K562 (cell line): Measurements from ENCODE around the gene KIT. TPM values are rescaled to one million over a fixed set of nuclear protein-coding genes. Genes with fewer than 3 reads are reported as not detected.

Source experiments
- ATAC-seq: fragments of 200-7000 bp; cut with Tn5 transposase; 3 replicates; pipeline ENCODE4 v1.9.1; 2020; ENCODE audit warnings: moderate library complexity
- BruUV-seq: library from RNA; stranded (reverse); fragments of 400-500 nt; replicated peaks from 2 replicates; lab custom pipeline; 2021; lab: Mats Ljungman, UMichigan
- CTCF ChIA-PET: fragments of 300-600 bp; formaldehyde crosslinking; extraction: SDS; loops from one replicate; lab custom pipeline; 2021; ENCODE audit warnings: low intra/inter-chr PET ratio; lab: Yijun Ruan, JAX
- POLR2A ChIA-PET: fragments of 300-600, 350-650 bp; sonication (Branson Sonifier 250); formaldehyde crosslinking; extraction: SDS; loops from one replicate; lab custom pipeline; 2021; ENCODE audit warnings: antibody characterized with exemption, inconsistent platforms; lab: Yijun Ruan, JAX
- DNase-seq, 4 experiments: peaks; one replicate each; pipeline versions ENCODE4 v3.0.0 to v3.0.0-alpha.2; 2011 to 2018; ENCODE audit warnings: low spot score in 3 of 4, mixed read lengths in 3 of 4; ENCODE audit errors: extremely low read depth in 1 of 4
- FAIRE-seq: peaks from 2 replicates; lab custom pipeline; 2011; peaks lifted over from hg19 to GRCh38; lab: Jason Lieb, UNC
- H2AFZ ChIP-seq: 2 replicates; pipeline ENCODE4 v1.6.0; 2011; ENCODE audit warnings: low read depth, low read length, control low read depth, inconsistent platforms
- H3K27ac ChIP-seq: fragments of 200-600 bp; 3 replicates; pipeline ENCODE4 v1.8.0; 2011; ENCODE audit warnings: low read depth, mild to moderate bottlenecking, control low read depth, inconsistent platforms, low read length, moderate library complexity, mixed read lengths; ENCODE audit errors: extremely low read depth
- H3K27me3 ChIP-seq, 2 experiments: fragments of 300-600 bp in 1 of 2; 2 replicates in 1 of 2; 3 replicates in 1 of 2; pipeline versions ENCODE4 v1.6.0 to v1.8.0; 2011; ENCODE audit warnings: inconsistent platforms in 2 of 2, low read length in 2 of 2, mild to moderate bottlenecking in 1 of 2, mixed read lengths in 1 of 2, moderate library complexity in 1 of 2; ENCODE audit not compliant: control insufficient read depth in 2 of 2, insufficient read depth in 2 of 2
- H3K36me3 ChIP-seq: fragments of 300-600 bp; 3 replicates; pipeline ENCODE4 v1.8.0; 2011; ENCODE audit warnings: mild to moderate bottlenecking, low read length, inconsistent platforms; ENCODE audit not compliant: control insufficient read depth, insufficient read depth
- H3K4me1 ChIP-seq, 2 experiments: fragments of 200-600 bp in 1 of 2; replicated peaks in 1 of 2; 2 replicates in 1 of 2; 3 replicates in 1 of 2; pipeline versions ENCODE4 v1.5.1 to v1.8.0; 2011; ENCODE audit warnings: inconsistent platforms in 2 of 2, low read length in 2 of 2, mild to moderate bottlenecking in 1 of 2, mixed read lengths in 1 of 2, moderate library complexity in 1 of 2; ENCODE audit not compliant: control insufficient read depth in 2 of 2, insufficient read depth in 2 of 2
- H3K4me2 ChIP-seq: 2 replicates; pipeline ENCODE4 v1.6.1; 2011; ENCODE audit warnings: low read length, control low read depth, inconsistent platforms, mixed read lengths; ENCODE audit not compliant: insufficient read depth
- H3K4me3 ChIP-seq: fragments of 200-600 bp; sonication (generic), shearing (Covaris generic); 2 replicates; pipeline ENCODE4 v1.5.1; 2016; ENCODE audit warnings: control low read depth, inconsistent platforms
- H3K79me2 ChIP-seq: fragments of 200-600 bp; 3 replicates; pipeline ENCODE4 v1.8.0; 2011; ENCODE audit warnings: low read length, inconsistent platforms; ENCODE audit not compliant: control insufficient read depth, insufficient read depth
- H3K9ac ChIP-seq, 2 experiments: 2 replicates each; pipeline versions ENCODE4 v1.6.0 to v1.6.1; 2011; ENCODE audit warnings: low read depth in 2 of 2, low read length in 2 of 2, control low read depth in 1 of 2, inconsistent platforms in 1 of 2, mild to moderate bottlenecking in 1 of 2, mixed read lengths in 1 of 2; ENCODE audit not compliant: insufficient read depth in 1 of 2
- H3K9me1 ChIP-seq: one replicate; pipeline ENCODE4 v1.6.0; 2011; ENCODE audit warnings: inconsistent platforms, mild to moderate bottlenecking, low read length, moderate library complexity; ENCODE audit not compliant: control insufficient read depth, insufficient read depth
- H3K9me3 ChIP-seq: replicated peaks from 2 replicates; pipeline ENCODE4 v1.5.1; 2011; ENCODE audit warnings: low read depth, low read length, inconsistent platforms; ENCODE audit not compliant: control insufficient read depth, insufficient read depth
- H4K20me1 ChIP-seq: replicated peaks from 2 replicates; pipeline ENCODE4 v1.6.1; 2011; ENCODE audit warnings: low read length, inconsistent platforms, mixed read lengths; ENCODE audit not compliant: control insufficient read depth, insufficient read depth
- ATF3 ChIP-seq, 2 experiments: fragments of 450-650 bp in 1 of 2; sonication (generic) in 1 of 2; formaldehyde crosslinking in 1 of 2; IDR thresholded peaks in 1 of 2; conservative IDR thresholded peaks in 1 of 2; 2 replicates each; pipeline versions ENCODE4 v1.6.1 to v1.8.1; 2016 to 2023; ENCODE audit warnings: mild to moderate bottlenecking in 2 of 2, moderate library complexity in 2 of 2, inconsistent platforms in 1 of 2, missing genetic modification reagents in 1 of 2
- CEBPB ChIP-seq: fragments of 450-650 bp; IDR thresholded peaks from 2 replicates; pipeline ENCODE4 v1.6.1; 2016; ENCODE audit warnings: missing genetic modification characterization, missing compliant biosample characterization
- CEBPG ChIP-seq, 3 experiments: fragments of 200-800 bp in 1 of 3; sonication (Bioruptor generic) in 1 of 3; sonication (generic) in 1 of 3; formaldehyde crosslinking in 1 of 3; IDR thresholded peaks in 2 of 3; conservative IDR thresholded peaks in 1 of 3; 2 replicates each; pipeline versions ENCODE4 v1.6.1 to v1.8.0; 2016 to 2022; ENCODE audit warnings: missing compliant biosample characterization in 2 of 3, missing genetic modification characterization in 2 of 3, mild to moderate bottlenecking in 1 of 3, missing genetic modification reagents in 1 of 3
- SAFB2 ChIP-seq: fragments of 200-400 bp; formaldehyde crosslinking; IDR thresholded peaks from 2 replicates; pipeline ENCODE4 v1.6.1; 2018; ENCODE audit warnings: borderline replicate concordance, low read length, low read depth, moderate library complexity; ENCODE audit not compliant: severe bottlenecking
- TRIM24 ChIP-seq, 2 experiments: fragments of 450-650 bp; IDR thresholded peaks; 2 replicates each; pipeline ENCODE4 v1.6.1; 2016
- ZNF347 ChIP-seq: fragments of 450-650 bp; formaldehyde crosslinking; IDR thresholded peaks from 2 replicates; pipeline ENCODE4 v1.4.0; 2020; ENCODE audit warnings: low read depth, mild to moderate bottlenecking, moderate library complexity
- WGBS: fragments of 100-300 bp; shearing (Covaris generic); methylation state at CpG from one replicate; pipeline ENCODE4 v1.1.6; 2016; ENCODE audit warnings: low coverage, mixed read lengths; ENCODE audit not compliant: insufficient coverage; ENCODE audit errors: missing lambda C conversion rate; 5-methylcytosine and 5-hydroxymethylcytosine counted together
- in situ Hi-C: fragments of 300-500 bp; cut with MboI; formaldehyde crosslinking; loops from 4 replicates; pipeline ENCODE4 v1.15.0; 2018; ENCODE audit warnings: inconsistent platforms, mixed read lengths
- intact Hi-C: fragments of 100-400 bp; cut with micrococcal nuclease; formaldehyde crosslinking; loops from 2 replicates; pipeline ENCODE4 v1.14.2; 2022
- polyA plus RNA-seq, 8 experiments: library from polyadenylated mRNA; depleted of rRNA in 4 of 8; stranded (reverse) in 5 of 8; unstranded in 3 of 8; fragments of >200 nt; fragmentation: Nextera tagmentation in 2 of 8; fragmentation: Illumina TruSeq in 1 of 8; extraction: Ambion mirVana in 2 of 8; extraction: Trizol in 1 of 8; gene quantifications; 2 replicates each; pipeline versions ENCODE4 v1.2.1 to v1.2.3, GENCODE V29; 2011 to 2014; ENCODE audit warnings: inconsistent platforms in 1 of 8, missing spikeins in 1 of 8
- total RNA-seq, 7 experiments: library from RNA; depleted of rRNA in 6 of 7; stranded (reverse); fragments of >200 nt in 6 of 7; fragmentation: Illumina TruSeq in 2 of 7; extraction: Trizol in 2 of 7; gene quantifications; 2 replicates each; pipeline versions ENCODE4 v1.2.1 to v1.2.3, GENCODE V29; 2011 to 2021; ENCODE audit warnings: low replicate concordance in 1 of 7

KIT gene
- total and polyA plus RNA-seq, 9 of the 15 experiments (the other 6 are each of a cell fraction or from before 2014, with no cell fraction given), result 0.27 to 5.6 (median 0.57) TPM

GRCh38 chr4:54614149-54614548 lies 43.6 kb upstream of the KIT start:
- no peak for FAIRE-seq
- Histone ChIP-seq H3K27ac (no peak overlapping the region), H3K9ac (no peak overlapping the region), H3K9me3 (no peaks in the 10 kb centered on the region), H3K79me2 (no peaks in the 10 kb centered on the region), H3K4me2 (no peak overlapping the region), H3K36me3 (no peaks in the 10 kb centered on the region), H3K4me3 (no peak overlapping the region), H3K4me1 (no peaks in the 10 kb centered on the region), H3K9me1 (no peaks in the 10 kb centered on the region), H4K20me1 (no peaks in the 10 kb centered on the region), H2AFZ (no peak overlapping the region), H3K27me3 (no peaks in the 10 kb centered on the region)
- in situ Hi-C loops (no loop called here), intact Hi-C loops (no loop called here)
- CTCF ChIA-PET, result no interaction called here
- BruUV-seq, result no TSS peak
- ATAC-seq, result no peak
- 41% methylated on average over 4 of the region's 4 CpGs for WGBS
- no peak for DNase-seq
- POLR2A ChIA-PET, result no interaction called here
- TF ChIP-seq SAFB2, result no peak
- peak; percentile 83 for TF ChIP-seq CEBPB (tag)
- TF ChIP-seq CEBPG (CRISPR knock-in tag; IDR thresholded peaks at IDR 0.05), result no peak
- peak in 1 of 2 experiments; percentile 70; a peak in 2 of 4 replicates for TF ChIP-seq CEBPG (tag; conservative IDR thresholded peaks at IDR 0.05 in 1 of 2, IDR thresholded peaks at IDR 0.05 in 1 of 2)
- TF ChIP-seq, all 486 proteins: peak for 2

- in situ Hi-C loops, result no loop called here
- H3K9me1 ChIP-seq, result no peaks in the 10 kb centered on the region
- CTCF ChIA-PET, result no interaction called here
- H3K9me3 ChIP-seq, result no peaks in the 10 kb centered on the region
- BruUV-seq, result no TSS peak
- POLR2A ChIA-PET, result no interaction called here
- H3K9ac ChIP-seq, result no peak overlapping the region
- intact Hi-C loops, result no loop called here
- FAIRE-seq (peak; percentile 15), DNase-seq (no peak), ATAC-seq (no peak)
- H3K36me3 ChIP-seq, result no peaks in the 10 kb centered on the region
- TF ChIP-seq CEBPG (CRISPR knock-in tag; IDR thresholded peaks at IDR 0.05) (no peak), CEBPG (tag; conservative IDR thresholded peaks at IDR 0.05 in 1 of 2, IDR thresholded peaks at IDR 0.05 in 1 of 2) (peak; percentile 13 to 54; a peak in 3 of 4 replicates), ZNF347 (no peak), TRIM24 (IDR thresholded peaks at IDR 0.05) (peak in 1 of 2 experiments; percentile 57; a peak in 2 of 4 replicates), ATF3 (IDR thresholded peaks at IDR 0.05) (0 out of 2 replicates have a peak, but pooled peaks have one; percentile 26), ATF3 (CRISPR knock-in tag; conservative IDR thresholded peaks at IDR 0.05) (no peak)
- H3K27ac ChIP-seq, result no peak overlapping the region
- no peaks in the 10 kb centered on the region; a peak in 1 of 5 replicates for H3K4me1 ChIP-seq
- no peak overlapping the region for H3K4me3 ChIP-seq
- WGBS, result 58% methylated on average over 3 of the region's 3 CpGs
- H3K4me2 ChIP-seq, result no peak overlapping the region
- H3K79me2 ChIP-seq, result no peaks in the 10 kb centered on the region
- no peaks in the 10 kb centered on the region for H3K27me3 ChIP-seq
- no peak overlapping the region for H2AFZ ChIP-seq
- no peaks in the 10 kb centered on the region for H4K20me1 ChIP-seq
Observed at GRCh38 chr4:54620773-54621172, 37.0 kb upstream of the KIT start.
